Uterus (tissue), 4 donors: ENCODE measurements around the gene UBP1. TPM values are rescaled to one million over a fixed set of nuclear protein-coding genes. Genes with fewer than 3 reads are reported as not detected.

Experiments used
- DNase-seq, 2 donors: peaks; one replicate each; pipeline ENCODE4 v3.0.0-alpha.2; 2019 to 2020
- H3K27ac ChIP-seq, 2 donors: fragments of 200-600 bp; sonication (generic); 1 replicate in 1 of 2; 2 replicates in 1 of 2; pipeline ENCODE4 v1.5.1; 2016 to 2018
- H3K27me3 ChIP-seq, 2 donors: fragments of 200-600 bp; sonication (generic); one replicate each; pipeline ENCODE4 v1.5.1; 2018 to 2019; ENCODE audit warnings: control low read depth in 1 of 2
- H3K36me3 ChIP-seq, 2 donors: fragments of 200-600 bp; sonication (generic); one replicate each; pipeline ENCODE4 v1.5.1; 2019; ENCODE audit warnings: control low read depth in 1 of 2
- H3K4me1 ChIP-seq, 2 donors: fragments of 200-600 bp; sonication (generic); one replicate each; pipeline ENCODE4 v1.5.1; 2018 to 2019; ENCODE audit warnings: control low read depth in 1 of 2
- H3K4me3 ChIP-seq, 2 donors: fragments of 200-600 bp; sonication (generic); 1 replicate in 1 of 2; 2 replicates in 1 of 2; pipeline ENCODE4 v1.5.1; 2018 to 2019; ENCODE audit warnings: mild to moderate bottlenecking in 1 of 2
- H3K9me3 ChIP-seq, 2 donors: fragments of 200-600 bp; sonication (generic); one replicate each; pipeline ENCODE4 v1.5.1; 2019; ENCODE audit warnings: control low read depth in 1 of 2
- POLR2A ChIP-seq, 2 donors: fragments of 450-650 bp; IDR thresholded peaks; one replicate each; pipeline ENCODE4 v1.6.1; 2016; ENCODE audit warnings: antibody characterized with exemption in 2 of 2, mild to moderate bottlenecking in 1 of 2, moderate library complexity in 1 of 2
- intact Hi-C: fragments of 100-400 bp; cut with DNase I; formaldehyde crosslinking; loops from one replicate; pipeline ENCODE4 v1.15.1; 2023; ENCODE audit warnings: low total_unique reads
- total RNA-seq, 4 donors: library from RNA; depleted of rRNA in 3 of 4; stranded (reverse); fragments of >200 nt in 3 of 4; gene quantifications; one replicate each; pipeline versions ENCODE4 v1.1.0 to v1.2.4, GENCODE V29; 2014 to 2023
- TF ChIP-seq, protein P1 (sequence below), 4 experiments: fragments of 200-600 bp in 2 of 4; fragments of 450-650 bp in 2 of 4; sonication (generic) in 2 of 4; IDR thresholded peaks; one replicate each; pipeline ENCODE4 v1.5.1; 2016 to 2019; ENCODE audit warnings: antibody characterized with exemption in 4 of 4, mild to moderate bottlenecking in 2 of 4, moderate library complexity in 1 of 4
- donor health status: DM: yes; HTN: yes; CAD: no.

Gene UBP1
- total RNA-seq, 4 donors from 2014 or later = 25.6 to 86.3 (median 51.2) TPM

DNA sequence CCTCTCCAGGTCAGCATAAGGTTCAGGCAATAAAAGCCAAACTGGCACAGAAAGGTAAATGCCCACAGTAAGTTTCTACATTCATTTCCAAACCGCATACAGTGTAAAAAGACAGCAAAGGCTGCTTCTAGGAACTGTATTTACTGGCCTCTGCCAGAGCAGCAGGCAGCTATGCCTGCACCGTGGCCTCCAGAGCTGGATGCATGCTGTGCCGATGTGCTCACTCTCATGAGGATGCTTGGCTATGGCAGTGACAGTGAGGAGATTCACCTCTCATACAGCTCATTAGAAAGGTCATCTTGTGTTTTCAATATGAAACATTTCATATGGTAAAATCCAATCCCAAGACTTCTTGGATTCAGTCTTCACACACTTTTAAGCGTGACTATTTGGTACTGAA is 50.3 kb downstream of the UBP1 start:
- H3K36me3 ChIP-seq = no peaks in the 10 kb centered on the region

DNA sequence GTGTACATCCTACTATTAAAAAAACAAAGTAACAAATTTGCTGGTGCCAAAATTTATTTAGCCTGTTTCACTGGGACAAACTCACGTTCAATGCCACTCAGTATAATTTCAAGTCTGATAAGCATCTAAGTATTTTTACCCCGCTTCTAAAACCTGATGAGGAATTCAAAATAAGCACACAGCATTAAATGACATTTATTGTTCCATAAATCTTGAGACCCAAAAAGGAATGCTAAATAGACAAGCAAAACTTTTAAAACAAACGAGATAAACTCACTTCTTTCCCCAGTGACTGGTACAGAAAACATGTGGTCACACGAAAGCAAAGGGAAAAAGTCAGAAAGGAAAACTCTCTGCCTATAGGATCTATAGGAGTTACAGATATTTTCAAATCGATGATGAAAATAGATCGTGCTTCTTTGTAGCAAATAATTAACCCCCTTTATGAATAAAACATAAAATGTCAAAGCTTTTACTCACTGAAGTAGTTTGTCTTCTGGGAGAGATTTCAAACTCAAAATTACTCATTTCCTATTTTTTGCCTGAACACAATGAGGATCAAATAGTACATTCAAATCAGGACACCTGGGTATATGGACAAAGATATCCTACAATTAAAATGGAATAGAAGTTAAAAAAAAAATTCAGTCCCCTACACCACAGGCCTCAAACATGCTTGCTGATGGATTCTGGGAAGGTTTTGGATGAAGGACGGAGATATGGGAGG is 51.7 kb downstream of the UBP1 start:
- H3K27me3 ChIP-seq = no peaks in the 10 kb centered on the region
- intact Hi-C loops = no loop called here
- H3K9me3 ChIP-seq = no peaks in the 10 kb centered on the region
- DNase-seq = no peak
- H3K27ac ChIP-seq = no peak overlapping the region
- H3K4me3 ChIP-seq = no peak overlapping the region
- H3K36me3 ChIP-seq = no peaks in the 10 kb centered on the region
- H3K4me1 ChIP-seq = no peaks in the 10 kb centered on the region
- TF ChIP-seq POLR2A (IDR thresholded peaks at IDR 0.05) = no peak
- TF ChIP-seq, protein P1, sequence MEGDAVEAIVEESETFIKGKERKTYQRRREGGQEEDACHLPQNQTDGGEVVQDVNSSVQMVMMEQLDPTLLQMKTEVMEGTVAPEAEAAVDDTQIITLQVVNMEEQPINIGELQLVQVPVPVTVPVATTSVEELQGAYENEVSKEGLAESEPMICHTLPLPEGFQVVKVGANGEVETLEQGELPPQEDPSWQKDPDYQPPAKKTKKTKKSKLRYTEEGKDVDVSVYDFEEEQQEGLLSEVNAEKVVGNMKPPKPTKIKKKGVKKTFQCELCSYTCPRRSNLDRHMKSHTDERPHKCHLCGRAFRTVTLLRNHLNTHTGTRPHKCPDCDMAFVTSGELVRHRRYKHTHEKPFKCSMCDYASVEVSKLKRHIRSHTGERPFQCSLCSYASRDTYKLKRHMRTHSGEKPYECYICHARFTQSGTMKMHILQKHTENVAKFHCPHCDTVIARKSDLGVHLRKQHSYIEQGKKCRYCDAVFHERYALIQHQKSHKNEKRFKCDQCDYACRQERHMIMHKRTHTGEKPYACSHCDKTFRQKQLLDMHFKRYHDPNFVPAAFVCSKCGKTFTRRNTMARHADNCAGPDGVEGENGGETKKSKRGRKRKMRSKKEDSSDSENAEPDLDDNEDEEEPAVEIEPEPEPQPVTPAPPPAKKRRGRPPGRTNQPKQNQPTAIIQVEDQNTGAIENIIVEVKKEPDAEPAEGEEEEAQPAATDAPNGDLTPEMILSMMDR (IDR thresholded peaks at IDR 0.05) = no peak

More for the DNA sequence above, 50.3 kb downstream of the UBP1 start:
- Histone ChIP-seq H3K27me3 (no peaks in the 10 kb centered on the region), H3K9me3 (no peaks in the 10 kb centered on the region), H3K4me1 (no peaks in the 10 kb centered on the region), H3K27ac (no peak overlapping the region), H3K4me3 (no peak overlapping the region)
- no peak for DNase-seq
- intact Hi-C loops = no loop called here
- no peak for TF ChIP-seq POLR2A (IDR thresholded peaks at IDR 0.05)
- TF ChIP-seq, protein P1 (IDR thresholded peaks at IDR 0.05) = no peak

DNA sequence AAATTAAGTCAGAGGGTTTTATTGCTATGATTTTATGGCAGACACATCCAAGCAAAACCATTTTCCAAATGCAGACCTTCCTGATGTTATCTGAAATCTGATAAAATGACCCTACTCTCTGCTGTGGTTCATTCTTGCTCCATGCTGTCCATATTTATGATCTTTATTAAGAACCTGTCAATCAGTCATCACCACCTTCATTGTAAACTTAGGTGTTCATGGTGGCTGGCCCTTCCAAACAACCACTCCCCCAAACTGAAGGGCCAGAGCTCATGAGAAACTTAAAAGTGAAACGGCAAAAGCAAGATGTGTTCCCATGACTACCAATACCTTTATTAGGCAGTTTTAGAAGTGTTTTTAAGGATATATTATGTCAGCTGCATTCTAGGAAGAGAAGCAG is 53.6 kb downstream of the UBP1 start:
- no peak overlapping the region for H3K27ac ChIP-seq
- no peaks in the 10 kb centered on the region for H3K36me3 ChIP-seq
- no peak for DNase-seq
- H3K9me3 ChIP-seq = no peaks in the 10 kb centered on the region
- no peaks in the 10 kb centered on the region for H3K27me3 ChIP-seq
- no peak overlapping the region for H3K4me3 ChIP-seq
- intact Hi-C loops = no loop called here
- TF ChIP-seq POLR2A (IDR thresholded peaks at IDR 0.05) = no peak
- no peaks in the 10 kb centered on the region for H3K4me1 ChIP-seq

DNA sequence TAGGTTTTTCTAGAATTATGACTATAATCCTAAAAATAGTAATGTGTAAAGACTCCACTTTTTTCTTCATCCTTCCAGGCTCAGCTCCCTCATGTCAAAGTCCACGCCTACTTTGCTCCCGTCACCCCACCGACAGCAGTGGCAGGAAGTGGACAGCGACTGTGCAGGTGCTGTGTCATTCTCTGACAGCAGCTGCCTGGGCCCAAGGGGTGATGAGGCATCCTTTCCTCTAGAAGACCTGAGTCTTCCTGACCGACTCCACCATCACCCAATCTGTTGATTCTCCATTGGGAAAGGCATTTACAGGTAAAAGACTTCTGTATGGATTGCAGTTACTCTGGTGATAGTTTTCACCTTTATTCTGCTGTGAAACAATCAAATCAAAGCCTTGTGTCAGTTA is 54.8 kb downstream of the UBP1 start:
- Histone ChIP-seq H3K27me3 (no peaks in the 10 kb centered on the region), H3K27ac (no peak overlapping the region), H3K36me3 (no peaks in the 10 kb centered on the region), H3K4me1 (no peaks in the 10 kb centered on the region), H3K9me3 (no peaks in the 10 kb centered on the region), H3K4me3 (no peak overlapping the region)
- no peak for DNase-seq
- TF ChIP-seq POLR2A (IDR thresholded peaks at IDR 0.05) = no peak
- TF ChIP-seq, protein P1 (IDR thresholded peaks at IDR 0.05) = no peak
- intact Hi-C loops = no loop called here

DNA sequence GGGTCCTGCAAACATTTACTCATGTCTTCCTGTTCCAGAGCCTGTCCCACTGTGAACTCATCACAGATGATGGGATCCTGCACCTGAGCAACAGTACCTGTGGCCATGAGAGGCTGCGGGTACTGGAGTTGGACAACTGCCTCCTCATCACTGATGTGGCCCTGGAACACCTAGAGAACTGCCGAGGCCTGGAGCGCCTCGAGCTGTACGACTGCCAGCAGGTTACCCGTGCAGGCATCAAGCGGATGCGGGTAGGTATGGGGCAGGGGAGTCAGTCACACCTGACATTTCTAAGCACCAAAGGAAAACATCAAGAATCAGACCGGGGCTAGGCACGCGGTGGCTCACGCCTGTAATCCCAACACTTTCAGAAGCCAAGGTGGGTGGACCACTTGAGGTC is 56.3 kb downstream of the UBP1 start:
- Histone ChIP-seq H3K4me3 (no peak overlapping the region), H3K9me3 (no peaks in the 10 kb centered on the region), H3K4me1 (no peaks in the 10 kb centered on the region), H3K36me3 (no peaks in the 10 kb centered on the region), H3K27ac (no peak overlapping the region), H3K27me3 (no peaks in the 10 kb centered on the region)
- no peak for TF ChIP-seq POLR2A (IDR thresholded peaks at IDR 0.05)
- TF ChIP-seq, protein P1 (IDR thresholded peaks at IDR 0.05) = no peak
- intact Hi-C loops = no loop called here
- DNase-seq = no peak
